Measurements from ENCODE around the gene ZNF605.

GRCh38 chr12:132923356-132923909, 32.7 kb downstream of the ZNF605 start:
- TF ChIP-seq CTCF (IDR thresholded peaks at IDR 0.05) (no peak), POLR2A (IDR thresholded peaks at IDR 0.05) (no peak)
